ENCODE data around the gene PDGFRB.
A peak's percentile ranks its signal among the peaks of the same experiment; 100 is the strongest.

Gene PDGFRB

DNA sequence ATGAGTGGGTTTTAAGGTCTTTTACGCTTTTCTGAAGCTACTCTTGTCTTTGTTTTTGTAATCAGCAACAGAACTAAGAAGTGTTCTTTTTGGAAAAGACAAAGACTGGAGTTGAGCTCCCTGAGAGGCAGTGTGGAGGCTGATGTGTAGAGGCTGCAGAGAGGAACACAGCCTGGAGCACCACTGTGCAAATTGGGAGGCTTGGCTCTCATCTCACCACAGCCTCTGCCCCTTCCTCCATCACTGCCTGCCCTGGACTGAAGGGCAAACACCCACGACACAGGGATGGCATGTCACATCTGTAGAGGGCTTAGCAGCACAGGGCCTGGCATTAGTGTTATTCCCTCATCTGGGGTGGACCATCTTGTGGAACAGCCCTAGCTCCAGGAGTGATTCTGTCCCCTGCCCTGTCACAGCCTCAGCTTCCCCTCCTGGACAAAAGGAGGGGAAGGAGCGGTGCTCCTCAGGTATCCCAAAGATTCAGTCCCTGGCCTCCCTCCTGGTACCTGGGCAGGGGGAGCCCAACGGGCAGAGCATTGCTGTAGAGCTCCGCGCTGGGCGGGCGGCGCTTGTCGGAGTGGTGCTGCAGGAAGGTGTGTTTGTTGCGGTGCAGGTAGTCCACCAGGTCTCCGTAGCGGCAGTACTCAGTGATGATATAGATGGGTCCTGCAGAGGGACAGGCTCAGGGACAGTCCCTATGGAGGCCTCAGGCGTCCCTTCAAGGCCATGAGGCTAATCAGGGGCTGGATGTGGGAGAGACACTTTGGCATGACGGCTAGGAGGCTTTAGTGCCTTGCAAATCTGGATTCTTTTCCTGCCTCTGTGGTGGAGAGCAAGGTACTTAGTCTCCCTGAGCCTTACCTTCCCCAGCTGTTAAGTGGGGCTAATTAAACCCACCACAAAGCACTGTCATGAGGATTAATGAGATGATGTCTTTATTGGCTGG lies 32.8 kb downstream of the PDGFRB start:
- Histone ChIP-seq H3K4me3 (no peak overlapping the region), H3K36me3 (peaks cover 96 to 100% (median 99%) of the 10 kb centered on the region in 3 donors), H3K27ac (peak overlapping the region; percentile 15 to 46), H3K9me3 (no peaks in the 10 kb centered on the region), H3K27me3 (no peaks in the 10 kb centered on the region), H3K4me1 (no peaks in the 10 kb centered on the region)
- intact Hi-C loops (cut with DNase I; ENCODE audit: low total_unique reads): no loop called here
- TF ChIP-seq, protein P1, sequence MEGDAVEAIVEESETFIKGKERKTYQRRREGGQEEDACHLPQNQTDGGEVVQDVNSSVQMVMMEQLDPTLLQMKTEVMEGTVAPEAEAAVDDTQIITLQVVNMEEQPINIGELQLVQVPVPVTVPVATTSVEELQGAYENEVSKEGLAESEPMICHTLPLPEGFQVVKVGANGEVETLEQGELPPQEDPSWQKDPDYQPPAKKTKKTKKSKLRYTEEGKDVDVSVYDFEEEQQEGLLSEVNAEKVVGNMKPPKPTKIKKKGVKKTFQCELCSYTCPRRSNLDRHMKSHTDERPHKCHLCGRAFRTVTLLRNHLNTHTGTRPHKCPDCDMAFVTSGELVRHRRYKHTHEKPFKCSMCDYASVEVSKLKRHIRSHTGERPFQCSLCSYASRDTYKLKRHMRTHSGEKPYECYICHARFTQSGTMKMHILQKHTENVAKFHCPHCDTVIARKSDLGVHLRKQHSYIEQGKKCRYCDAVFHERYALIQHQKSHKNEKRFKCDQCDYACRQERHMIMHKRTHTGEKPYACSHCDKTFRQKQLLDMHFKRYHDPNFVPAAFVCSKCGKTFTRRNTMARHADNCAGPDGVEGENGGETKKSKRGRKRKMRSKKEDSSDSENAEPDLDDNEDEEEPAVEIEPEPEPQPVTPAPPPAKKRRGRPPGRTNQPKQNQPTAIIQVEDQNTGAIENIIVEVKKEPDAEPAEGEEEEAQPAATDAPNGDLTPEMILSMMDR (IDR thresholded peaks at IDR 0.05): no peak
- DNase-seq: peak; percentile 15 to 65

DNA sequence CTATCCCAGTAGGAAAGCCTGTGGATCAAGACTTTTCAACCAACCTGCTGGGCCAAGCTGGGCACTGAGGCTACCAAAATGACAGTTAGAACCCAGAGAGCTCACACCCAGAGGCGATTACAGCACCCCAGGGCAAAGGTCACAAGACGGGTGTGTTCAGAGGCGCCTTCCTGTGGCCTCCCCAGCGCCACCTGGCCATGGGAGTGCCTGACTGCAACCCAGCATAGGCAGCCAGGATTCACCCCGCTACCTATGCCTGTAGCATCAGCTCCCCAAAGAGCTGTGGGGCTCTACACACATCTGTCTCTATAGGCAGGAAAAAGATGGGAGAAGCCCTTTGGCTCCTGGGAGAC lies 33.5 kb downstream of the PDGFRB start:
- peak overlapping the region; percentile 15 to 46 for H3K27ac ChIP-seq
- H3K4me1 ChIP-seq: no peaks in the 10 kb centered on the region
- TF ChIP-seq, protein P1 (IDR thresholded peaks at IDR 0.05): no peak
- H3K36me3 ChIP-seq: peaks cover 99 to 100% (median 100%) of the 10 kb centered on the region in 3 donors
- intact Hi-C loops (cut with DNase I; ENCODE audit: low total_unique reads): no loop called here
- H3K27me3 ChIP-seq: no peaks in the 10 kb centered on the region
- no peak overlapping the region for H3K4me3 ChIP-seq
- no peaks in the 10 kb centered on the region for H3K9me3 ChIP-seq
- DNase-seq: peak; percentile 20 to 63

DNA sequence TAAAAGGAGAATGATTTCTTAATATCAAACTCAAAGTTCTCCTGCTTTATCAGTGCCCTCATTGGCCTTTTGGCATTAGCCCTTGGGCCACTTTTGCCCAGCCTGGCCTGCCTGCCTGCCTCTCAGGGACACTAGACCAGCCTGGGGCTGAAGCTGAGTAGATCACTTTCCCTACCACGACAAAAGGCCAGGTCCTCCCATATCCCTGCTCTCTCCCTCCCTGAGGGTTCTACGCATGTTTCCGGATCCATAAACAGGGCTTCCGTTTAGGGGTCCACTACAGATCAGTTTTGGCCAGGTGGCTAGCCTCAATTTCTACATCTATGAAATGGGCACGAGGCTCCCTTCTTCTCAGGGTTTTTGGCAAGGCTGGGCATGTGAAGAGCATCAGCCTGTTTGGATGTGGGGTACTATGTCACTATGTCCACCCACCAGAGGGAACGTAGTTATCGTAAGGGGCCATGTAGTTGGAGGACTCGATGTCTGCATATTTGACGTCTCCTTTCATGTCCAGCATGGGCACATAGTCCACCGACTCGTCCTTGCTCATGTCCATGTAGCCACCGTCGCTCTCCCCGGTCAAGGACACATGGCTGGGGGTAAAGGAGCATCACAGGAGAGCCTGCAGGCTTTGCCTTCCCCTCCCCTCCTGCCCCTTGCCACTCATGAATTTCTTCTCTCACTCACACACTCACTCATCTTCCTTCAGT lies 34.0 kb downstream of the PDGFRB start:
- peak overlapping the region; percentile 29 to 46 for H3K27ac ChIP-seq
- no peak overlapping the region for H3K4me3 ChIP-seq
- no peaks in the 10 kb centered on the region for H3K4me1 ChIP-seq
- intact Hi-C loops (cut with DNase I; ENCODE audit: low total_unique reads): no loop called here
- TF ChIP-seq, protein P1 (IDR thresholded peaks at IDR 0.05): no peak
- H3K36me3 ChIP-seq: peaks cover 99 to 100% (median 99%) of the 10 kb centered on the region in 3 donors
- peak; percentile 16 to 66 for DNase-seq
- no peaks in the 10 kb centered on the region for H3K27me3 ChIP-seq
- no peaks in the 10 kb centered on the region for H3K9me3 ChIP-seq

DNA sequence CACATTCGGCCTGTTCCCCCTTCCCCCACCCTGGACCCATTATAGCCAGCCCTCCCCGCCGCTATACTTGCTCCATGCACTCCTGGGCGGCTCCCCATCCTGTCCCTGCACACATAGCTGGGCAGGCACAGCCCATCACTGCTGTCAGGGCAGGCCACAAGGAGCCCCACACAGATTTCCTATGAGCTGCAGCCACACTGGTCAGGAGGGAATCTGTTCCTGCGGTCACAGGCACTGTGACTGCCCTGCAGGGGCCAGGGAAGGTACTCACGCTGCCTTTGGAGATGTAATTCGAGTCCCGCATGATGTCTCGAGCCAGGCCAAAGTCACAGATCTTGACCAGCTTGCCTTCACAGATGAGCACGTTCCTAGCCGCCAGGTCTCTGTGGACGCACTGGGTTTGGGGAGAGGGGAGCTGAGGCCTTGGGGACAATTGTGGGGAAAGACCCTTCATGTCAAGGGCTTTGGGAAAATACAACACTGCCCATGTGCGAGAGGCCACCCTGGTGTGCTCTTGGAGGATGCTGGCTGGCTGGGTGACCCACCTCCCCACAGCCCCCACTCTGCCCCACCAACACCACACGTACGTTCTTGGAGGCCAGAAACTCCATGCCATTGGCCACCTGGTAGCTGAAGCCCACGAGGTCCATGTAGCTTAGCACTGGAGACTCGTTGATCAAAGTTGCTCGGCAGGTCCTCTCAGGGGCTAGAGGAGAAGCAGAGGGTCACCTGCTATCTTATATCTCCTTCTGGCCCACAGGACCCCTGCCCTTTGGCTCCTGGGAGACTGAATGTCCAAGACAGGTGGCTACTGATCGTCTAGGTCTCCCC lies 34.8 kb downstream of the PDGFRB start:
- peak; percentile 19 to 60 for DNase-seq
- H3K36me3 ChIP-seq: peaks cover 99 to 100% (median 99%) of the 10 kb centered on the region in 3 donors
- H3K27ac ChIP-seq: peak overlapping the region; percentile 29 to 46
- no peaks in the 10 kb centered on the region for H3K9me3 ChIP-seq
- H3K27me3 ChIP-seq: no peaks in the 10 kb centered on the region
- intact Hi-C loops (cut with DNase I; ENCODE audit: low total_unique reads): no loop called here
- no peaks in the 10 kb centered on the region for H3K4me1 ChIP-seq
- no peak overlapping the region for H3K4me3 ChIP-seq
- TF ChIP-seq, protein P1 (IDR thresholded peaks at IDR 0.05): no peak

DNA sequence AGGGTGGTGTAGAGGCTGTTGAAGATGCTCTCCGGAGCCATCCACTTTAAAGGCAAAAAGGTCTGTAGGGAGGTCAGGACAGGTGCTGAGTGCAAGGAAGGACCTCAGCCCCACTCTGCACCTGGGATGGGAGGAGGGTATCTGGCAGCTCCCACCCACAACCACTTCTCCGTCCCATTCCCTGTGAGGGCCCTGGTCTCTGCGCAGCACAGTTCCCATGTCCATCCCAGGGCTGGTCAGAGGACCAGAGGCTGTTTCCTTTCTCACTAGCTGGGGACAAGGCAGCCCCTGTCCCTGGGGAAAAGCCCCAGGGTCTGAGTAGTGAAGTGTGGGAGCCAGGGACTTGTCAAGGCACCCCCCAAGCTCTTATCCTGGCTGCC lies 35.6 kb downstream of the PDGFRB start:
- TF ChIP-seq, protein P1 (IDR thresholded peaks at IDR 0.05): no peak
- Histone ChIP-seq H3K27me3 (no peaks in the 10 kb centered on the region), H3K4me3 (no peak overlapping the region), H3K4me1 (peaks cover 0 to 4% (median 0%) of the 10 kb centered on the region in 4 donors), H3K9me3 (no peaks in the 10 kb centered on the region), H3K27ac (peak overlapping the region in 1 of 2 donors; percentile 46), H3K36me3 (peaks cover 99 to 100% (median 99%) of the 10 kb centered on the region in 3 donors)
- intact Hi-C loops (cut with DNase I; ENCODE audit: low total_unique reads): no loop called here
- peak in 1 of 2 donors; percentile 17 for DNase-seq
